Uterus (tissue), 4 donors: ENCODE results near the gene SHISAL1. TPM values are rescaled to one million over a fixed set of nuclear protein-coding genes. Genes with fewer than 3 reads are reported as not detected.

Source experiments
- DNase-seq, 2 donors: peaks; one replicate each; pipeline ENCODE4 v3.0.0-alpha.2; 2019 to 2020
- H3K27ac ChIP-seq, 2 donors: fragments of 200-600 bp; sonication (generic); 1 replicate in 1 of 2; 2 replicates in 1 of 2; pipeline ENCODE4 v1.5.1; 2016 to 2018
- H3K27me3 ChIP-seq, 2 donors: fragments of 200-600 bp; sonication (generic); one replicate each; pipeline ENCODE4 v1.5.1; 2018 to 2019; ENCODE audit warnings: control low read depth in 1 of 2
- H3K36me3 ChIP-seq, 2 donors: fragments of 200-600 bp; sonication (generic); one replicate each; pipeline ENCODE4 v1.5.1; 2019; ENCODE audit warnings: control low read depth in 1 of 2
- H3K4me1 ChIP-seq, 2 donors: fragments of 200-600 bp; sonication (generic); one replicate each; pipeline ENCODE4 v1.5.1; 2018 to 2019; ENCODE audit warnings: control low read depth in 1 of 2
- H3K4me3 ChIP-seq, 2 donors: fragments of 200-600 bp; sonication (generic); 1 replicate in 1 of 2; 2 replicates in 1 of 2; pipeline ENCODE4 v1.5.1; 2018 to 2019; ENCODE audit warnings: mild to moderate bottlenecking in 1 of 2
- H3K9me3 ChIP-seq, 2 donors: fragments of 200-600 bp; sonication (generic); one replicate each; pipeline ENCODE4 v1.5.1; 2019; ENCODE audit warnings: control low read depth in 1 of 2
- POLR2A ChIP-seq, 2 donors: fragments of 450-650 bp; IDR thresholded peaks; one replicate each; pipeline ENCODE4 v1.6.1; 2016; ENCODE audit warnings: antibody characterized with exemption in 2 of 2, mild to moderate bottlenecking in 1 of 2, moderate library complexity in 1 of 2
- intact Hi-C: fragments of 100-400 bp; cut with DNase I; formaldehyde crosslinking; loops from one replicate; pipeline ENCODE4 v1.15.1; 2023; ENCODE audit warnings: low total_unique reads
- total RNA-seq, 4 donors: library from RNA; depleted of rRNA in 3 of 4; stranded (reverse); fragments of >200 nt in 3 of 4; gene quantifications; one replicate each; pipeline versions ENCODE4 v1.1.0 to v1.2.4, GENCODE V29; 2014 to 2023
- TF ChIP-seq, protein P1 (sequence below), 4 experiments: fragments of 200-600 bp in 2 of 4; fragments of 450-650 bp in 2 of 4; sonication (generic) in 2 of 4; IDR thresholded peaks; one replicate each; pipeline ENCODE4 v1.5.1; 2016 to 2019; ENCODE audit warnings: antibody characterized with exemption in 4 of 4, mild to moderate bottlenecking in 2 of 4, moderate library complexity in 1 of 4
- donor health status: DM: yes; HTN: yes; CAD: no.

SHISAL1 gene
- total RNA-seq, 4 donors from 2014 or later, result 4.7 to 44.2 (median 22.9) TPM

DNA sequence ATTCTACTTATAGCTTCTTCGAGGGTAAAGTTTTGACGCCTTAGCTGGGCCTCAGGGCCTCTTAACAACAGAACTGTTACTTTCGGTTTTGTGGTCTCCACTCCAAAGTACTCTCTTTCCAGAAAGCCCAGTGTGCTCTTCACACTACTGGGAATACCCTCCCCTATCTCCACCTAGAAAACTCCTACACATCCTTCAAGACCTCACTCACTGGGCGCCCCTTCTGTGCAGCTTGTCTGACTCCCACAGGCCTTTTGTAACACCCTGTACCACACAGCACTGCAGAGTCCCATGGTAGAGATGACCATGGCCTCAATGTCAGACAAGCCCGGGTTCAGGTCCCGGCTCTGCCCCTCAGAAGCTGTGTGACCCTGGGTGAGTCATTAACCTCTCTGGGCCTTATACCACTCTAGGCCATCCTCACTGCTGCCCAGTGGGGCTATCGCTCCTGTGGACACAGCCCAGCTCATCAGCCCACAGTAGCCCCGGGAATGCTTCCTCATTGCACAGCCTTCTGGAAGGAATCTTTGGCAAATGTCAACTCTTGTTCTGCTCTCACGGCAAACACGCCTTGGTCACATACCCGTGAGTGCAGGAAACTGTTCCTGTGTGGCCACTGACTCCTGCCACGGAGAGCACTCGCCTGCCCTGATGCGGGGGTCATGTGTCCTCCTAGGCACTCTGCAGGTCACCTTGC, 51.4 kb downstream of the SHISAL1 start:
- no peaks in the 10 kb centered on the region for H3K4me1 ChIP-seq
- no peaks in the 10 kb centered on the region for H3K27me3 ChIP-seq
- intact Hi-C loops, result no loop called here
- no peak overlapping the region for H3K4me3 ChIP-seq
- no peaks in the 10 kb centered on the region for H3K36me3 ChIP-seq
- H3K27ac ChIP-seq, result no peak overlapping the region
- DNase-seq, result peak; percentile 6 to 7
- H3K9me3 ChIP-seq, result no peaks in the 10 kb centered on the region
- no peak for TF ChIP-seq POLR2A (IDR thresholded peaks at IDR 0.05)
- TF ChIP-seq, protein P1, sequence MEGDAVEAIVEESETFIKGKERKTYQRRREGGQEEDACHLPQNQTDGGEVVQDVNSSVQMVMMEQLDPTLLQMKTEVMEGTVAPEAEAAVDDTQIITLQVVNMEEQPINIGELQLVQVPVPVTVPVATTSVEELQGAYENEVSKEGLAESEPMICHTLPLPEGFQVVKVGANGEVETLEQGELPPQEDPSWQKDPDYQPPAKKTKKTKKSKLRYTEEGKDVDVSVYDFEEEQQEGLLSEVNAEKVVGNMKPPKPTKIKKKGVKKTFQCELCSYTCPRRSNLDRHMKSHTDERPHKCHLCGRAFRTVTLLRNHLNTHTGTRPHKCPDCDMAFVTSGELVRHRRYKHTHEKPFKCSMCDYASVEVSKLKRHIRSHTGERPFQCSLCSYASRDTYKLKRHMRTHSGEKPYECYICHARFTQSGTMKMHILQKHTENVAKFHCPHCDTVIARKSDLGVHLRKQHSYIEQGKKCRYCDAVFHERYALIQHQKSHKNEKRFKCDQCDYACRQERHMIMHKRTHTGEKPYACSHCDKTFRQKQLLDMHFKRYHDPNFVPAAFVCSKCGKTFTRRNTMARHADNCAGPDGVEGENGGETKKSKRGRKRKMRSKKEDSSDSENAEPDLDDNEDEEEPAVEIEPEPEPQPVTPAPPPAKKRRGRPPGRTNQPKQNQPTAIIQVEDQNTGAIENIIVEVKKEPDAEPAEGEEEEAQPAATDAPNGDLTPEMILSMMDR (IDR thresholded peaks at IDR 0.05), result no peak

DNA sequence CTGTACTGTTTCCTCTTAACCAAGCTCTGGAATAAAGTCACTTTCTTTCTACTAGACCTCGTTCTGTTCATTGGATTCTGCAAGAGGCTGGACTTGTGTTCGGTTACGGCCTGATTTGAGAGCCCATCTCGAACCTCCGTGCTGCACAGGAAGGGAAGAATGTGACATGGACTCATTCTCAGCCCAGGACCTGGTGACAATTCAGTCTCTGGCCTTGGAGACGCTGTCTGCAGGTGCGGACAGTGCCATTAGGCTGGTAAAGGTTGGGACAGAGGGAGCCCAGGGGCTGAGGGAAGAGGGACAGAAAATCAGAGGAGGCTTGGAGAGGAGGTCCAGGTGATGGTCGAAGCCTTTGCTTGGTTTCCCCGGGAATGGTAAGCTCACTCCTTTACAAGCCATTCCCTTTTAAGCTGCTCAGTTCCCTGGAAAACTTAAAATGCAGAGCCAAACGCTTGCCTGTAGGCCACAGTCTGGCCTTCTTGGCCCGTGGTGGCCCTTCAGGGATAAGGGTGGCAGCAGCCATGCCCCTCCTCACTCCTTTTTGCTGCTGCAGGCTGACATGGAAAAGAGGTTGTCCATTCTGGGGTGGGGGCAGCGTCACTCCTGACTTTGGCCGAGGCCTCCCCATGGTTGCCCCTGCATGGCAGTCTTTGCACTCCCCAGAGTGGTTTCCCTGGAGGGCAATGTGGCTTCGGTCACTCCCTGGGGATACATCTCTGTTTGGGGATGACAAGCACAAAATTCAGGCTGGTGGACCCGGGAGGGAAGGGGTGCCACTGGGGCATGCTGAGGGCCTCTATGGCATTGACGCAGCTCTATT, 52.3 kb downstream of the SHISAL1 start:
- TF ChIP-seq, protein P1 (IDR thresholded peaks at IDR 0.05), result no peak
- no peak for TF ChIP-seq POLR2A (IDR thresholded peaks at IDR 0.05)
- no peak overlapping the region for H3K27ac ChIP-seq
- peak; percentile 1 to 8 for DNase-seq
- no peaks in the 10 kb centered on the region for H3K4me1 ChIP-seq
- no peaks in the 10 kb centered on the region for H3K9me3 ChIP-seq
- intact Hi-C loops, result no loop called here
- H3K27me3 ChIP-seq, result no peaks in the 10 kb centered on the region
- no peaks in the 10 kb centered on the region for H3K36me3 ChIP-seq
- no peak overlapping the region for H3K4me3 ChIP-seq

DNA sequence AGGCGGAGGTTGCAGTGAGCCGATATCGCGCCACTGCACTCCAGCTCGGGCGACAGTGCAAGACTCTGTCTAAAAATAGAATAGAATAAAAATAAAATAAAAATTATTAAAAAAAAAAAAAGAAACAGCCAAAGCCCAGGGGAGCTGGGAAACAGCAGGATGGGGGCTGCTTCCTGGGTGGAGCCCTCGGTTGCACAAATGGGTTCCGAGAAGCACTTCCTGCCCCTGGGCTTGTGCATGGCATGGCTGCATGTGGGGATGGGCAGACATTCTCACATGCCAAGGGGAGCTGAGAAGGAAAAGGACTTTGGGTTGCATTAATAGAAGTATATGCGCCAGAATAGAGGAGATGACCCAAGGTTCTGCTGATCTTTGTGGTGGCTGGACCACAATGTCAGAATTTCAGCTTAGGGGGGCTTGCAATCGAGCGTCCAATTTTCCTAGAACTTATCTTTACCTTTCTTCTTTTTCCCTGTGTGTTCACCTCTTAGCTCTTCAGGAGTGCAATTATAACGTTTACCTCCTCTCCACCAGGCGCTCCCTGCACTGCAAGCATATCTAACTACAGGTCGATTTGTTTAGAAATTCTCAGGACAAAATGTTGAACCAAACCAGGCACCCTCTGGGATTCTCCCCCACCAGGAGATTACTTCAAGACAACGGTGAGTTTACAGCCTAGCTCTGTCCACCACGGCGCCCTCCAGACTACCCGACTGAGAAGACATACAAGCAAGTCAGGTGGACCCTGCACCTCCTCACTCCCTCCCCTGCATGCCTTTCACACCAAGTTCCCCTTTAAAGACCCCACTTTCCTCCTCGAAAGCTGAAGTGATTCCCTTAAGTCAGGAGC, 53.2 kb downstream of the SHISAL1 start:
- no peaks in the 10 kb centered on the region for H3K4me1 ChIP-seq
- no peaks in the 10 kb centered on the region for H3K36me3 ChIP-seq
- H3K9me3 ChIP-seq, result no peaks in the 10 kb centered on the region
- TF ChIP-seq, protein P1 (IDR thresholded peaks at IDR 0.05), result no peak
- TF ChIP-seq POLR2A (IDR thresholded peaks at IDR 0.05), result no peak
- no peak overlapping the region for H3K4me3 ChIP-seq
- no peaks in the 10 kb centered on the region for H3K27me3 ChIP-seq
- no peak overlapping the region for H3K27ac ChIP-seq
- intact Hi-C loops, result no loop called here
- DNase-seq, result peak; percentile 2 to 7

DNA sequence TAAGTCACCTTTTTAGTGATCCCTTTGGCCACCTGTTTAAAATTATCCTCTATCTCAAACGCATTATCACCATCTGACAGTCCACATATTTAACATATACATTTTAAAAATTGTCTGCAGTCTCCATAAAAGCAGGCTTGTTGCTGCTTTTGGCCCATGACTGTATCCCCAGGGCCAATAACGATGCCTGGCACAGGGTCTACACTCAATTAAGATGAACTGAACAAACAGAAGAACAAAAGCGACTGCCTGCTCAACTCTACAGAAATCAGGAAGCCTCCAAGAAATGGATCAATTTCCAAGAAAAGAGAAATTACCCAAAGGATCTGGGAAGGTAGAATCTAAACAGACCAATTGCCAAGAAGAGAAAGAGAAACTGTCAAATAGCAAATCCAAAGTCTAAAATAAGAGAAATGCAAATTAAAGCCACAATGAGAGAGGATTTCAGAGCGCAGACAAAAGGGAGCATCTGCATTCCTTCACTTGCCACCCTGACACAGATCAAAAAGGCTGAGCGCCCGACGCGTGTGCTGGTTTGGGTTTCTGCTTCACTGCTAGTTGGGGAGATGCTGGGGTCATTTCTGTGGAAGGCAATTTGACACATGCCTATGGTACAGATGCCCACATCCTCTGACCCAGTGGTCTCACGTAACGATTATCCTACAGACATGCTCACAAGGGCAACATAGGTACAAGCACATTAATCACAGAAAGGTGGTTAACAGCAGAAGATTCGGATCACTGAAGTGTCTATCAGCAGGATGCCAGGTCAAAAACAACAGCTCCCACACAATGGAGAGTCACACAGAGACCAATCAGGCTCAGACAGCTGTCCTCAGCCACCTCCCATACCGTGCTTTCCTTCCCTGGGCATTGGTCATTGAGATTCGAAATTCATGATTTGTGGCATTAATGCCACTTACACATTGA, 55.9 kb downstream of the SHISAL1 start:
- TF ChIP-seq, protein P1 (IDR thresholded peaks at IDR 0.05), result no peak
- no peak for TF ChIP-seq POLR2A (IDR thresholded peaks at IDR 0.05)
- intact Hi-C loops, result no loop called here
- H3K27me3 ChIP-seq, result no peaks in the 10 kb centered on the region

More for the DNA sequence above, 55.9 kb downstream of the SHISAL1 start:
- Histone ChIP-seq H3K9me3 (peaks cover 0 to under 1% of the 10 kb centered on the region in 2 donors), H3K4me3 (no peak overlapping the region), H3K4me1 (no peaks in the 10 kb centered on the region), H3K27ac (no peak overlapping the region), H3K36me3 (no peaks in the 10 kb centered on the region)
- DNase-seq, result no peak
